ENCODE data around the gene KLF4. TPM values are rescaled to one million over a fixed set of nuclear protein-coding genes. Genes with fewer than 3 reads are reported as not detected.

The KLF4 gene
- total and polyA plus RNA-seq, 2 of the 13 experiments (the other 11 are each of a cell fraction or from before 2014, with no cell fraction given): 0.20 to 0.37 TPM

GRCh38 chr9:107446491-107446890 is 43.1 kb downstream of the KLF4 start (continued):
- no peak for TF ChIP-seq ZNF589 (CRISPR knock-in tag; conservative IDR thresholded peaks at IDR 0.05)
- no peak for TF ChIP-seq PBX2 (CRISPR knock-in tag; IDR thresholded peaks at IDR 0.05)
- TF ChIP-seq DMTF1 (CRISPR knock-in tag; IDR thresholded peaks at IDR 0.05): no peak
- no peak for TF ChIP-seq DNMT3B (CRISPR knock-in tag; conservative IDR thresholded peaks at IDR 0.05)
- TF ChIP-seq SOX5 (CRISPR knock-in tag; IDR thresholded peaks at IDR 0.05; ENCODE audit: borderline replicate concordance): no peak

- no peak overlapping the region for H3K27ac ChIP-seq (ENCODE audit: extremely low read length, insufficient read depth, low read length)
- DNase-seq (ENCODE audit: low spot score): no peak
- no peak overlapping the region for H3K9ac ChIP-seq (ENCODE audit: insufficient read depth, low read depth, low read length)
- H2AFZ ChIP-seq (ENCODE audit: low read length): no peak overlapping the region
- H3K36me3 ChIP-seq (replicated peaks in 1 of 2; ENCODE audit: control insufficient read depth in 1 of 2, insufficient read depth in 2 of 2, low read length in 2 of 2): no peaks in the 10 kb centered on the region
- no peaks in the 10 kb centered on the region for H3K27me3 ChIP-seq (ENCODE audit: control insufficient read depth in 1 of 2, insufficient read depth in 2 of 2, low read length in 2 of 2)
- no peak for ATAC-seq
- no peak for FAIRE-seq
- ChIA-PET CTCF (ENCODE audit: low intra/inter-chr PET ratio, low total read pairs) (no interaction called here), POLR2A (no interaction called here)
- 0% methylated on average over 1 of the region's 1 CpG for WGBS (ENCODE audit: low lambda C conversion rate)
- TF ChIP-seq EED (CRISPR knock-in tag; IDR thresholded peaks at IDR 0.05) (no peak), ZNF121 (CRISPR knock-in tag; IDR thresholded peaks at IDR 0.05) (peak; percentile 56)
- H4K20me1 ChIP-seq (ENCODE audit: insufficient read depth, low read length): no peaks in the 10 kb centered on the region
- H3K4me1 ChIP-seq (ENCODE audit: insufficient read depth, low read length): no peaks in the 10 kb centered on the region
- no TSS peak for BruUV-seq (replicated peaks)
- no peaks in the 10 kb centered on the region for H3K9me3 ChIP-seq (ENCODE audit: low read length)
- H3K4me2 ChIP-seq (ENCODE audit: low read depth, low read length): no peak overlapping the region
- intact Hi-C loops (cut with micrococcal nuclease; ENCODE audit: unreplicated experiment): no loop called here
- no peak overlapping the region for H3K4me3 ChIP-seq (replicated peaks in 1 of 3; ENCODE audit: insufficient read depth in 1 of 3, low read depth in 2 of 3, low read length in 3 of 3)
- in situ Hi-C loops (cut with HindIII; ENCODE audit: extremely low pct_ligation_motif_present, low pct_unique_long_range_greater_than_20kb): no loop called here
- H3K79me2 ChIP-seq (ENCODE audit: insufficient read depth, low read length): no peaks in the 10 kb centered on the region
These were observed 45.8 kb downstream of the KLF4 start for GRCh38 chr9:107443786-107444185.

All from HepG2 (cell line).